Stimulated activated naive CD8-positive, alpha-beta T cell treated with anti-CD3 and anti-CD28 coated beads, Interleukin-15, amount 100 ng/mL, for 72 hours (primary cell): ENCODE measurements around the gene GUSB.

Source experiments
- ATAC-seq: fragments of 150-1000 bp; cut with Tn5 transposase; 2 replicates; pipeline ENCODE4 v1.10.0; 2021; ENCODE audit warnings: mild to moderate bottlenecking, moderate library complexity
- DNase-seq, 2 donors: peaks; one replicate each; pipeline ENCODE4 v3.0.0; 2021 to 2022
- H3K27ac Mint-ChIP-seq, 2 donors: one replicate each; pipeline ENCODE4 v1.8.0; 2022; ENCODE audit warnings: mild to moderate bottlenecking in 2 of 2, mixed read lengths in 2 of 2, moderate library complexity in 2 of 2
- H3K27me3 Mint-ChIP-seq: one replicate; pipeline ENCODE4 v1.8.0; 2022; ENCODE audit warnings: mixed read lengths
- H3K4me1 Mint-ChIP-seq: one replicate; pipeline ENCODE4 v1.8.0; 2022; ENCODE audit warnings: mild to moderate bottlenecking, mixed read lengths
- H3K4me3 Mint-ChIP-seq, 2 donors: one replicate each; pipeline ENCODE4 v1.8.0; 2022; ENCODE audit warnings: mild to moderate bottlenecking in 2 of 2, mixed read lengths in 2 of 2, moderate library complexity in 1 of 2
- H3K9me3 Mint-ChIP-seq, 2 donors: one replicate each; pipeline ENCODE4 v1.8.0; 2022; ENCODE audit warnings: mixed read lengths in 2 of 2

Gene GUSB

DNA sequence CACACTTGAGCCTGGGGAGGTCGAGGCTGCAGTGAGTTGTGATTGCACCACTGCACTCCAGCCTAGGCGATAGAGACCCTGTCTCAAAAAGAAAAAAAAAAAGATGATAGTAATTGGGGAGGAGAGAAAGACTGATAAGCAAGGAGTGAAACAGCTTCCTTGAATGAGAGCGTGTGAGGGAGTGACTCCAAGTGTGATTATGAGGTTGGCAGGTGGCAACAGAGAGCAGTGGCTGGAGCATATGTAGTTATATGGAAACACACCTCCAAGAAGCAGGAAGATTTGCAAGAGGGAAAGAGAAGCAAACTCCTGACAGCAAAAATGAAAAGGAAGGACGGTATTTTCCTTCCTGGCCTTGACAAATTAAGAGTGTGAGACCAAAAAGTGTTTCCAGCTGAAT is 58.7 kb downstream of the GUSB start:
- no peak for ATAC-seq
- DNase-seq: no peak
- H3K4me1 Mint-ChIP-seq: peaks cover 2% of the 10 kb centered on the region
- H3K9me3 Mint-ChIP-seq: no peaks in the 10 kb centered on the region
- H3K4me3 Mint-ChIP-seq: no peak overlapping the region
- H3K27me3 Mint-ChIP-seq: no peaks in the 10 kb centered on the region
- peak overlapping the region in 1 of 2 donors; percentile 8 for H3K27ac Mint-ChIP-seq

DNA sequence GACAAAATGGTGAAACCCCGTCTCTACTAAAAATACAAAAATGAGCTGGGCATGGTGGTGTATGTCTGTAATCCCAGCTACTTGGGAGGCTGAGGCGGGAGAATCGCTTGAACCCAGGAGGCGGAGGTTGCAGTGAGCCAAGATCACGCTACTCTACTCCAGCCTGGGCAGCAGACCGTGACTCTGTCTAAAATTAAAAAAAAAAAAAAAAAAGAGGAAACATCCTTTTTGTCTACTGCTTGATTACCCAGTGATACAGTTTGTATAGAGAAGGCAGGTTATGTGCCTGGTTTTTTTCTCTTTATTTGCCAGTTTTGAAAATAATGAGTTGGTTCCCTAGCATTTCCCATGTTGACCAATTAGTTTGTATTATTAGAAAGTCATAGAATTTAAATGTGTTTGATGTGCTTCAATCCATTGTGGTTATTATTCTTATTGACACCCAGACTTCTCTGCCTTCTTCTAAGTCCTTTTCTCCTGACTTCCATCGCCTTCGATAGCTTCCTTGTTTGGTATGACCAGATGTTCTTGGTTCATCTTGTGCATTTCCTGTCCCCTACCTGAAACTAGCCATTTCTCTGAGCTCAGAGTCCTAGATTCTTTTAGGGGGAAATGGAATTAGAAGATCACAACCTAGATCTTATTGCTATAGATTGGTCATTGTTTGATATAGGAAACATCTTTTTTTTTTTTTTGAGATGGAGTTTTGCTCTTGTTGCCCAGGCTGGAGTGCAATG is 65.9 kb downstream of the GUSB start:
- no peak overlapping the region for H3K4me3 Mint-ChIP-seq
- no peaks in the 10 kb centered on the region for H3K27me3 Mint-ChIP-seq
- DNase-seq: no peak
- no peak for ATAC-seq
- H3K27ac Mint-ChIP-seq: no peak overlapping the region
- no peaks in the 10 kb centered on the region for H3K4me1 Mint-ChIP-seq
- H3K9me3 Mint-ChIP-seq: no peaks in the 10 kb centered on the region

DNA sequence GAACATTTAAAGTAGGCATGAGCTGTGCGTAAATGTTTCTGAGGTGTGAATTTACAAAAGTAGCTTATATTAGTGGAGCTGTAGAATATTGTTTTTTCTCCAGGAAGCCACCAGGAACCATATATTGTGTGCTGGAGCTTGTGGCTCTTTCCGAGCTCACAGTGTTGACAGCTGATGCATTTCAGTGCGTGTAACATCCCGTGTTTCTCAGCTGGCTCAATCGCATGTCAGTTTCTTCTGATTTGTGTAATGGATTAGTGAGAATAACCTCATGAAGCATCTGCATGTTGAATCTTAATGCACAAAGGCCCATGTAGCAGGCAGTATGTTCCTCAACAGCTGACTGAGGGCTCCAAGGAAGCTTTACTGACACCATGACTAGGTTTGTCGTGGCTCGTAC is 69.8 kb downstream of the GUSB start:
- DNase-seq (no peak), ATAC-seq (no peak)
- no peaks in the 10 kb centered on the region for H3K27me3 Mint-ChIP-seq
- H3K4me3 Mint-ChIP-seq: no peak overlapping the region
- no peaks in the 10 kb centered on the region for H3K9me3 Mint-ChIP-seq
- no peaks in the 10 kb centered on the region for H3K4me1 Mint-ChIP-seq
- H3K27ac Mint-ChIP-seq: no peak overlapping the region
